ENCODE measurements around the gene KRT39.
"Not testable (repeated sequence)": the region's sequence is repeated elsewhere in the genome, so short reads cannot be mapped to it uniquely, and the experiment has no call there.

Gene KRT39

GRCh38 chr17:40966848-40967247 lies at the start of gene KRT39:
Gene KRT39 (minus strand): TSS chr17:40966948. CDS start chr17:40966856, 92 bp downstream.
- DNase-seq = no peak

DNA sequence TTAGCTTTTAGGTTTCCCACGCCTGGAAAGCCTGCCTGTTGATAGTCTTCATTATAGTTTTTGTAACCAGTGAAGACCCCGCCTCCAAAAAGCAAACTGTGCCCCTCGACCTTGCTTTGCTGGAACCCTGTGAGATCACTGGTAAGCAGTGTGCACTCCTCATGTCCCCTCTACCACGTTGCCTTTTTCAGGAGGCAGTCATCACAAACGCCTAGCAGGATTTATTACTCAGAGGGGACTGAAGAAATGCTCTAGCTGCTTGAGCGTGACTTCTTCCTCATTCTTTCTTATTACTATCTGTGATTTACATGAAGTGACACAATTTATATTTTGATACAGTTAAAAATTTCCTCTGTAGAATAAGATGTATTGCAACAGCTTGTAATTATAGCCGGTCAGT lies 48.7 kb upstream of the KRT39 start:
- DNase-seq = no peak

GRCh38 chr17:41013606-41014005 lies 46.9 kb upstream of the KRT39 start:
- no peak for DNase-seq

GRCh38 chr17:41013181-41013580 lies 46.4 kb upstream of the KRT39 start:
- no peak for DNase-seq

DNA sequence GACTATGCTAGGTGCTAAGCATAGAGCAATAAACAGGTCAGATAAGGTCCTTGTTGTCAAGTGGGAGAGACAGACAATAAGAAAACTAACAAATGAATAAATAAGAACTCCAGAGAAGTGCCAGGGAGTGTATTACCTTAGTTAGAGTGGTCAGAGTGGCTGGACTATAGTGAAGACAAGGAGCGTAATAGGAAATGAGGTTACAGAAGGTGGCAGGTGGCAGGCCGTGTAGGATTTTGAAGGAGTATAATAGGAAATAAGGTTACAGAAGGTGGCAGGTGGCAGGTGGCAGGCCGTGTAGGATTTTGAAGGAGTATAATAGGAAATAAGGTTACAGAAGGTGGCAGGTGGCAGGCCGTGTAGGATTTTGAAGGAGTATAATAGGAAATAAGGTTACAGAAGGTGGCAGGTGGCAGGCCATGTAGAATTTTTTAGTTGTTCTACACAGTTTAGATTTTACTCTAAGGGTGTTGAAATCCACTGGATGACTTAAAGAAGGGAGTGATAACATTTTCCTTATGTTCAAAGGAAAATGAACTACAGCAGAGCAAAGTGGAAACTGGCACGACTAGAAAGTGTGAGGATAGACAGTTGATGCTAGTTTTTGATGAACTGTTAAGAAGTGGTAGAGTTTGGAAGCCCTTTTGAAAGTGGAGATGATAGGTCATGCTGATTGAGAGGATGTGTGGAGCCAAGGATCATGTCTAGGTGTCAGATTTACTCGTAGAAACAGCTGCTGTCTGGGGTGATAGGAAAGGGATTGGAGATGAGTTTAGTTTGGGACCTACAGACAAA lies 45.8 kb upstream of the KRT39 start:
- DNase-seq = no peak

DNA sequence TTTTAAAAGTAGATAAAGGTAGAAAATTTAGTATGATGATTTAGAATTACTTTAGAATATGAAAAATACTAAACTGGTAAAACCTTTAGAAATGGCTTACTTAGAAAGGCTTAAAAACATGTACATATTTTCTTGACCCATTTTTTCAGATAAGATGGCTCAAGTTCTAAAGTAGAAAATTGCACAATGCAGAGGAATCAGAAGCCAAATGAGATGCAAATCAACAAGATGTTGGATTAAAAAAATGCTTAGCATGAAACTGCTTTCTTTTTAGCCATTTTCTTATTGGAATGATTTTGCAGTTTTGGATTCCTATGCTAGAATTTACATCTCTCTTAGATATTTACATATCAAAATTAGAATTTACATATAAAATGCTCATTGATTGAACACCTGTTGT lies 43.7 kb upstream of the KRT39 start:
- no peak for DNase-seq

DNA sequence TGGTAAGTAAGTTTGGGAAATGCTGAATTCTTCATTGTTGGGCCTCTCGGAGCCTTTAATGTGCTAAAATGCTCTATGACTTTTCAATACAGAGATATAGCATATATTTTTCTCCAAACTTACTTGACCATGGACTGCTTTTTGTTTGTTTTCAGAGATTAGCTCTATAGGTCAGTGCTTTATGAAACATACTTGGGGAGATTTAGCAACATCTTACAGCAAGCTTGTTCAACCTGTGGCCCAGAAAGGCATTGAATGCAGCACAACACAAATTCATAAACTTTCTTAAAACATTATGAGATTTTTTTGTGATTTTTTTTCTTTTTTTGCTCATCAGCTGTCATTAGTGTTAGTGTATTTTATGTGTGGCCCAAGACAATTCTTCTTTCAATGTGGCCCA lies 43.2 kb upstream of the KRT39 start:
- DNase-seq = no peak

DNA sequence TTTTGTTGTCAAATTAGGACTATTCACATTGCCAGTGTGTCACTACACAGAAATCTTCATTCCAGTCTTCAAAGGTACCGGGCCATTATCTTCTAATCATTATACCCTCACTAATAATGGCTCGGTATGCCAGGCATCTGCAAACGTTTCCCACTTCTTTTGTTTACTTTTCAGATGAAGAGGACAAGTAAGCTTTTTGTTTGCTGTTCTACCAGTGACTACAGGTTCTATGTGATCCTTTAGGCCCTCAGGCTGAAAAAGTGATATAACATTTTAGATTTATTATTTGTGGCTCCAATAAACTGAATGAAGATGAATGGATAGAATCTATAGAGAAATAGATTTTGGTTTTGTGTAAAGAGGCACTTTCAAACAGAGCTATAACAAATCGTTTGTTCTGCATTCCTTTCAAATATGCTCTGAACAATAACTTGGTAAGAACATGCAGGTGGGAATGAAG lies 42.6 kb upstream of the KRT39 start:
- DNase-seq = no peak

DNA sequence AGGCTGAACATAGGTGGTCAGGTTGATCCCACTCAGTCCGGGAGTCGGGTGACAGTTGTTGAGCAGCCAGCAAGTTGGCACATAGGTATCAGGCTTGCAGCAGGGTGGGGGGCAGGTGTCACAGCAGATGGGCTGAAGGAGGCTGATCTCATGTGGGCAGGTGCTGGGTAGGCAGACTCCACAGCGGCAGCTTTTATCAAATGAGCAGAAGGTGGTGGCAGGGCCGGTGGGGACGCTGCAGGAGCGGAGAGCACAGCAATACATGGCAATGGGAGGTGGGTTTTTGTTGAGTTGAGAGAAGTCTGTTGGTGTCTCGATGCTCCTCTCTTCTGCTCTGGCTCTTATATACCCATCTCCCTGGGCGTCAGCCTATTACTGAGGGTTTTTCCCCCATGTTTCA lies 42.1 kb upstream of the KRT39 start, which contains the start of gene KRTAP3-1:
Gene KRTAP3-1, minus strand, starts transcription at position 318 of the 400 bp plus-strand sequence. Its CDS starts 54 bp downstream, at position 264.
- no peak for DNase-seq

DNA sequence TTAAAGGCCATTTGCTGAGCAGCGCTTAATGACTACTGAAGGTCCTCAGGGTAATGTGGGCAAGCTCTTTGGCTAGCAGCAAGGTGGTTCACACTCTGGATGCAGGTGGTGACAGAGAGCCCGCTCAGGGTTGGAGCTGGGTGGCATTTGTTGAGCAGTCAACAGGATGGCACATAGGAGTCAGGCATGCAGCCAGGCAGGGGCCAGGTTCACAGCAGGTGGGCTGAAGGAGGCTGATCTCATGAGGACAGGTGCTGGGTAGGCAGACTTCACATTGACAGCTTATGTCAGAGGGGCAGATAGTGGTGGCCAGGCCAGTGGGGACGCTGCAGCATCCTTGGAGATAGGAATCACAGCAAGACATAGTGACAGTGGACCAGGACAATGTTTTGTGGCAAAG lies 37.6 kb upstream of the KRT39 start:
- DNase-seq = no peak

- no peak for DNase-seq
Observed at GRCh38 chr17:41003926-41004325, 37.2 kb upstream of the KRT39 start.

GRCh38 chr17:41002814-41003213 lies 36.1 kb upstream of the KRT39 start:
- DNase-seq = no peak

- no peak for DNase-seq
Observed at GRCh38 chr17:41001795-41002194, 35.0 kb upstream of the KRT39 start.

DNA sequence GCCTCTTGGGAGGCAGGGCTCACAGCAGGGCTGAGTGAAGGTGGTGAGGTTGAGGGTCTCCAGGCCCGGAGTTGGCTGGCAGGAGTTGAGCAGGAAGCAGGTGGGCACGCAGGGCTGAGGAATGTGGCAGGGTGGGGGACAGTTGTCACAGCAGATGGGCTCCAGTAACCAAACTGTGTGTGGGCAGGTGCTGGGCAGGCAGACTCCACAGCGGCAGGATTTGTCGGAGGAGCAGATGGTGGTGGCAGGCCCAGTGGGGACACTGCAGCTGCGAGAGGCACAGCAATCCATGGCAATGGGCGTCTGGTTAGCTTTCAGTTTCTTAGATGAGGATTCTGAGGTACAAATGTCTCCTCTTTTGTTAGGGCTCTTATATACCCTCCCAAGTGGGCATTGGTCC lies 32.8 kb upstream of the KRT39 start, which contains the start of gene KRTAP3-2:
Gene KRTAP3-2, minus strand, starts transcription at position 344 of the 400 bp plus-strand sequence. Its CDS starts 53 bp downstream, at position 291.
- DNase-seq = not testable (repeated sequence)

DNA sequence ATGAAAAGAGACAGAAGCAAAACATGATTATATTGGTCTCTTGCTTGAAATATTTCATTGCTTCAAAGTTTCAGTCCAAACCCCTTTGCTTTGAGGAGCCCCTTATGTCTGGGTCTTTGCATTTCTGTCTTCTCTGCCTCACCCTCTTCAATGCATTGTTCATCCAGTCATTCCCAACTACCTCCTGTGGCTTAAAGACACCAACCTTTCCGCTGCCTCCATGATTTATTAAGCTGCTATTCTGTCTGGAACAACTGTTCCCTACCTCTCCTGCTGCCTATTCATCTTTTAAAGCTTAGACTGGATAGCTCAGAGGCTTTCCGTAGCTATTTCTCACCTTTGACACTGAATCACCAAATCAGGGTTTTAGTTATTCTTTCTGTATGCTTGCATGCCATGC lies 30.6 kb upstream of the KRT39 start:
- no peak for DNase-seq

- DNase-seq = no peak
Observed at GRCh38 chr17:40996829-40997228, 30.1 kb upstream of the KRT39 start.

GRCh38 chr17:40995116-40995515 lies 28.4 kb upstream of the KRT39 start:
- no peak for DNase-seq

- no peak for DNase-seq
Observed at GRCh38 chr17:40993839-40994238, 27.1 kb upstream of the KRT39 start, which contains the start of gene KRTAP3-3. Gene KRTAP3-3 (minus strand): TSS chr17:40994164. CDS start chr17:40994097, 67 bp downstream.

DNA sequence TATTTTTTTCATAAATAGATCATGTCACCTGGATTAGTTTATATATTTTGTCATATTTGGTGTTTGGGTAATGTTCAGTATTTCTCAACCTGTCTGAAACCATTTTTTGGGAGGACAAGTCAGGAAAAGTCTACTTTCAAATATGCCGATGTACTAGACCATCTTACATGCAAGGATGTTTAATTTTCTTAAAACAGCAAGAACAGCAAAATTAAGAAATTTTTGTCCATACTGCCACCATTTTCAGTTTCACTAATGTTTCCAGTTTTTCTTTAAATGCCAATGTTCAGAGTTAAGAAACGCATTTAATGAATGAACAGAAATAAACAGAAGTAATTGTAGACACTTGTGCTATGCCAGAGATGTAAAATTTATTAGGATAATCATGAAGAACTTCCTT lies 26.3 kb upstream of the KRT39 start:
- no peak for DNase-seq

GRCh38 chr17:40992666-40993065 lies 25.9 kb upstream of the KRT39 start:
- no peak for DNase-seq

- no peak for DNase-seq
Observed at GRCh38 chr17:40986920-40987319, 20.2 kb upstream of the KRT39 start.

GRCh38 chr17:40984226-40984625 lies 17.5 kb upstream of the KRT39 start, which contains the start of gene KRT40:
Gene KRT40 (minus strand): TSS chr17:40984326. CDS start chr17:40984273, 53 bp downstream.
- DNase-seq = no peak

DNA sequence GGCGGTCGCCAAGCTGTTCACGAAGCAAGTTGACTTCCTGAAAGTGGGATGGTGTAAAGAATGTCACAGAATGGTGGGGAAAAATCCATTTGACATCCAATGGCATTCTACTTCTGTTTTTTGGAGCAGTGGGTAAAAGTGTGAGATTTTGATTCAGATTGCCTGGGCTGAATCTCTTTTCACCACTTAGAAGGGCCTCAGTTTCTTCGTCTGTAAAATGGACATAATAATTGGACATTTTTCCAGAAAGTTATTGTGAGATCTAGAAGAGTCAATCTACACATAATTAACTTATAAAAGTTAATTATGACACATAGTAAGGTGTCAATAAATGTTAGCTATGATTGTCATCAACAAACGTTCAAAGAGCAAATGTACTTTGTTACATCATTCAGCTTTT lies 14.4 kb upstream of the KRT39 start:
- DNase-seq = no peak

DNA sequence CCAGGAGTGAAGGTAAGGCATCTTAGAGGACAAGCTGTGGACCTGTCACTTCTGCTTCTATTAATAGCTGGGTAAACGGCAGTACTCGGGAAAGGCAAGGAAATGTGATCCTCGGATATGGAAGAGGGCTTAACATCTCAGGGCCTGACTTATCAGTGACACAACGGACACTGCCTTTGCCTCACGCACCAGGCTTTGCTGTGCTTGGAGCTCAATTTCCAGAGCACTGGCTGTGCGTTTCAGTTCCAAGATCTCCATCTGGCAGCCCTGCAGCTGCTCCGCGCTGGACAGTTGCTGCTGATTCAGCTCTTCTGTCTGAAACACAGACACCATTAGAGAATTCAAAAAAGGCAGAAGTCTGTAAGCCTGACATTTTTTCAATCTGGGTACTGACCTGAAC lies 13.8 kb upstream of the KRT39 start:
- no peak for DNase-seq

DNA sequence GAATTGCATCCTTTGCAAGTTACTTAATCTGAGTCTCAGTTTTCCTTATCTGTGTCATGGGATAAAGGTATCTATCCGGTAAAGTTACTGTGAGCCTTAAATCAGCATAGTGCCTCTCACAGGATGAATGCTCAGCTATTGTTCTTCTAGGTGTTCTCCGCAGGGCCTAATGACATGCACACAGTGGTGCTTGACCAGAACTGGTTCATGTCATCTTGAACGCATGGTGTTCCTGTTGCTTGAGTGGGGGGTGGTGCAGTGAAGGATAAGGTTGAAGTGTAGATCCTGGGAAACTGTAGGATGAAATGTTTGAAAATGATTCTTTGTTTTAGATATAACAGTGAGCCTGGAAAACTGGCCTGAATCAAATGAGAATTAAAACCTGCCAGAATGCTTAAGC lies 13.4 kb upstream of the KRT39 start:
- DNase-seq = no peak
